ENCODE results near the gene TREX2. TPM values are rescaled to one million over a fixed set of nuclear protein-coding genes. Genes with fewer than 3 reads are reported as not detected.

The TREX2 gene
- polyA plus RNA-seq, 1 of the 3 experiments (the other 2 are of a cell fraction) = 0.76 TPM

DNA sequence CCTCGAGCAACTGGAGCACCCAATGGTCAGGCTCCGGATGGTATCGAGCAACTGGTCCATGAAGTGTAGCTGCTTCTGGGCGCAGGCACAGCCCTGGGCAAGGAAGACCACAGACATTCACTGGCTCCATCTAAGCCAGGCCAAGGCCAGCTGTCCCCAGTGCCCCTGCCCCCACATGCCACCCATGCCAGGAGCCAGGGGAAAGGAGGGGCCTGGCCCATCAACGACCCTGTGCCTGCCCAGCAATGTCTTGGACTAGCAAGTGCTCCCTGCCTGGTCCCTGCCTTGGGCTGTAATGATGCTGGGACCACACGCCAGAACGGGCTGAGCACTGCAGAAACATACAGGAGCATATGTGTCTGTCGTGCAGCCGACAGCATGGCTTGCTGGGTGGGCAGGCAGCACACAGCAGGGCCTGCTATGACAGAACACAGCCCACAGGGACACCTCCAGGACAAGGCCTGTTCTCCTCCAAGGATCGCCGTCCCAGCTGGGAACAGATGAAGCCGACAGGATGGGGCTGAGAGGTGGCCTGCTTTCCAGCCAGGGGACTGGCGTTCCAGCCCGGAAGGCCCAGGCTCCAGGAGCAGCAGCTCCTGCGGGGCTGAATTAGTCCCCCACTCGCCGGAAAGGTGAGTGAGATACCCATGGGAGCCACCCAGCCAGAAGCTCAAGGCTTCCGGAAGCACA is 11.4 kb upstream of the TREX2 start:
- Histone ChIP-seq H3K36me3 (replicated peaks in 1 of 2; ENCODE audit: control insufficient read depth in 1 of 2, insufficient read depth in 2 of 2, low read length in 1 of 2) (peaks cover 0 to 3% of the 10 kb centered on the region in 2 experiments), H3K4me2 (no peak overlapping the region), H2AFZ (ENCODE audit: low read depth) (no peak overlapping the region), H3K27me3 (ENCODE audit: insufficient read depth) (0 out of 2 replicates have a peak, but pooled peaks cover 4% of the 10 kb centered on the region), H4K20me1 (ENCODE audit: insufficient read depth) (no peaks in the 10 kb centered on the region), H3K4me1 (ENCODE audit: control insufficient read depth in 1 of 2, insufficient read depth in 2 of 2, low read depth in 1 of 2, low read length in 1 of 2) (peaks cover 0 to 19% of the 10 kb centered on the region in 2 experiments; a peak in 1 of 4 replicates), H3K9ac (no peak overlapping the region), H3K9me3 (no peaks in the 10 kb centered on the region), H3K27ac (ENCODE audit: low read depth in 2 of 2, low read length in 1 of 2) (no peak overlapping the region; a peak in 1 of 4 replicates), H3K4me3 (ENCODE audit: low read depth in 2 of 2, low read length in 1 of 2) (no peak overlapping the region), H3F3A (replicated peaks; ENCODE audit: insufficient read depth) (peaks cover 3% of the 10 kb centered on the region), H3K79me2 (ENCODE audit: insufficient read depth) (no peaks in the 10 kb centered on the region), H3K9me2 (no peaks in the 10 kb centered on the region)
- POLR2A ChIA-PET = no interaction called here
- TF ChIP-seq, protein P1, sequence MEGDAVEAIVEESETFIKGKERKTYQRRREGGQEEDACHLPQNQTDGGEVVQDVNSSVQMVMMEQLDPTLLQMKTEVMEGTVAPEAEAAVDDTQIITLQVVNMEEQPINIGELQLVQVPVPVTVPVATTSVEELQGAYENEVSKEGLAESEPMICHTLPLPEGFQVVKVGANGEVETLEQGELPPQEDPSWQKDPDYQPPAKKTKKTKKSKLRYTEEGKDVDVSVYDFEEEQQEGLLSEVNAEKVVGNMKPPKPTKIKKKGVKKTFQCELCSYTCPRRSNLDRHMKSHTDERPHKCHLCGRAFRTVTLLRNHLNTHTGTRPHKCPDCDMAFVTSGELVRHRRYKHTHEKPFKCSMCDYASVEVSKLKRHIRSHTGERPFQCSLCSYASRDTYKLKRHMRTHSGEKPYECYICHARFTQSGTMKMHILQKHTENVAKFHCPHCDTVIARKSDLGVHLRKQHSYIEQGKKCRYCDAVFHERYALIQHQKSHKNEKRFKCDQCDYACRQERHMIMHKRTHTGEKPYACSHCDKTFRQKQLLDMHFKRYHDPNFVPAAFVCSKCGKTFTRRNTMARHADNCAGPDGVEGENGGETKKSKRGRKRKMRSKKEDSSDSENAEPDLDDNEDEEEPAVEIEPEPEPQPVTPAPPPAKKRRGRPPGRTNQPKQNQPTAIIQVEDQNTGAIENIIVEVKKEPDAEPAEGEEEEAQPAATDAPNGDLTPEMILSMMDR (IDR thresholded peaks at IDR 0.05) = no peak
- TF ChIP-seq, protein P2, sequence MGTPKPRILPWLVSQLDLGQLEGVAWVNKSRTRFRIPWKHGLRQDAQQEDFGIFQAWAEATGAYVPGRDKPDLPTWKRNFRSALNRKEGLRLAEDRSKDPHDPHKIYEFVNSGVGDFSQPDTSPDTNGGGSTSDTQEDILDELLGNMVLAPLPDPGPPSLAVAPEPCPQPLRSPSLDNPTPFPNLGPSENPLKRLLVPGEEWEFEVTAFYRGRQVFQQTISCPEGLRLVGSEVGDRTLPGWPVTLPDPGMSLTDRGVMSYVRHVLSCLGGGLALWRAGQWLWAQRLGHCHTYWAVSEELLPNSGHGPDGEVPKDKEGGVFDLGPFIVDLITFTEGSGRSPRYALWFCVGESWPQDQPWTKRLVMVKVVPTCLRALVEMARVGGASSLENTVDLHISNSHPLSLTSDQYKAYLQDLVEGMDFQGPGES (IDR thresholded peaks at IDR 0.05; ENCODE audit: low read depth, low read length) = no peak
- TF ChIP-seq MXI1 (IDR thresholded peaks at IDR 0.05; ENCODE audit: low read depth, low read length) = no peak
- TF ChIP-seq, protein P3, sequence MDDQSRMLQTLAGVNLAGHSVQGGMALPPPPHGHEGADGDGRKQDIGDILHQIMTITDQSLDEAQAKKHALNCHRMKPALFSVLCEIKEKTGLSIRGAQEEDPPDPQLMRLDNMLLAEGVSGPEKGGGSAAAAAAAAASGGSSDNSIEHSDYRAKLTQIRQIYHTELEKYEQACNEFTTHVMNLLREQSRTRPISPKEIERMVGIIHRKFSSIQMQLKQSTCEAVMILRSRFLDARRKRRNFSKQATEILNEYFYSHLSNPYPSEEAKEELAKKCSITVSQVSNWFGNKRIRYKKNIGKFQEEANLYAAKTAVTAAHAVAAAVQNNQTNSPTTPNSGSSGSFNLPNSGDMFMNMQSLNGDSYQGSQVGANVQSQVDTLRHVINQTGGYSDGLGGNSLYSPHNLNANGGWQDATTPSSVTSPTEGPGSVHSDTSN (IDR thresholded peaks at IDR 0.05) = no peak
- TF ChIP-seq GABPA (IDR thresholded peaks at IDR 0.05; ENCODE audit: low read depth) = no peak
- no peak for TF ChIP-seq FOXJ3 (CRISPR knock-in tag; IDR thresholded peaks at IDR 0.05)
- TF ChIP-seq SMC3 (IDR thresholded peaks at IDR 0.05; ENCODE audit: low read depth, low read length) = no peak
- no peak for TF ChIP-seq RFX5 (IDR thresholded peaks at IDR 0.05; ENCODE audit: low read length)
- TF ChIP-seq, protein P4, sequence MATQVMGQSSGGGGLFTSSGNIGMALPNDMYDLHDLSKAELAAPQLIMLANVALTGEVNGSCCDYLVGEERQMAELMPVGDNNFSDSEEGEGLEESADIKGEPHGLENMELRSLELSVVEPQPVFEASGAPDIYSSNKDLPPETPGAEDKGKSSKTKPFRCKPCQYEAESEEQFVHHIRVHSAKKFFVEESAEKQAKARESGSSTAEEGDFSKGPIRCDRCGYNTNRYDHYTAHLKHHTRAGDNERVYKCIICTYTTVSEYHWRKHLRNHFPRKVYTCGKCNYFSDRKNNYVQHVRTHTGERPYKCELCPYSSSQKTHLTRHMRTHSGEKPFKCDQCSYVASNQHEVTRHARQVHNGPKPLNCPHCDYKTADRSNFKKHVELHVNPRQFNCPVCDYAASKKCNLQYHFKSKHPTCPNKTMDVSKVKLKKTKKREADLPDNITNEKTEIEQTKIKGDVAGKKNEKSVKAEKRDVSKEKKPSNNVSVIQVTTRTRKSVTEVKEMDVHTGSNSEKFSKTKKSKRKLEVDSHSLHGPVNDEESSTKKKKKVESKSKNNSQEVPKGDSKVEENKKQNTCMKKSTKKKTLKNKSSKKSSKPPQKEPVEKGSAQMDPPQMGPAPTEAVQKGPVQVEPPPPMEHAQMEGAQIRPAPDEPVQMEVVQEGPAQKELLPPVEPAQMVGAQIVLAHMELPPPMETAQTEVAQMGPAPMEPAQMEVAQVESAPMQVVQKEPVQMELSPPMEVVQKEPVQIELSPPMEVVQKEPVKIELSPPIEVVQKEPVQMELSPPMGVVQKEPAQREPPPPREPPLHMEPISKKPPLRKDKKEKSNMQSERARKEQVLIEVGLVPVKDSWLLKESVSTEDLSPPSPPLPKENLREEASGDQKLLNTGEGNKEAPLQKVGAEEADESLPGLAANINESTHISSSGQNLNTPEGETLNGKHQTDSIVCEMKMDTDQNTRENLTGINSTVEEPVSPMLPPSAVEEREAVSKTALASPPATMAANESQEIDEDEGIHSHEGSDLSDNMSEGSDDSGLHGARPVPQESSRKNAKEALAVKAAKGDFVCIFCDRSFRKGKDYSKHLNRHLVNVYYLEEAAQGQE (IDR thresholded peaks at IDR 0.05; ENCODE audit: low read depth, low read length) = no peak
- TF ChIP-seq MEF2A (IDR thresholded peaks at IDR 0.05; ENCODE audit: borderline replicate concordance, low read depth) = no peak
- TF ChIP-seq CHD2 (IDR thresholded peaks at IDR 0.05; ENCODE audit: low read length, partially characterized antibody) = no peak
- TF ChIP-seq, protein P5, sequence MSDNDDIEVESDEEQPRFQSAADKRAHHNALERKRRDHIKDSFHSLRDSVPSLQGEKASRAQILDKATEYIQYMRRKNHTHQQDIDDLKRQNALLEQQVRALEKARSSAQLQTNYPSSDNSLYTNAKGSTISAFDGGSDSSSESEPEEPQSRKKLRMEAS (IDR thresholded peaks at IDR 0.05; ENCODE audit: low read depth) = no peak
- no peak for TF ChIP-seq SIN3A (IDR thresholded peaks at IDR 0.05; ENCODE audit: borderline replicate concordance, low read depth, low read length)
- TF ChIP-seq TEAD4 (IDR thresholded peaks at IDR 0.05; ENCODE audit: borderline replicate concordance, insufficient read depth) = no peak
- TF ChIP-seq FOSL2 (IDR thresholded peaks at IDR 0.05; ENCODE audit: borderline replicate concordance, low read depth) = no peak
- TF ChIP-seq, protein P6, sequence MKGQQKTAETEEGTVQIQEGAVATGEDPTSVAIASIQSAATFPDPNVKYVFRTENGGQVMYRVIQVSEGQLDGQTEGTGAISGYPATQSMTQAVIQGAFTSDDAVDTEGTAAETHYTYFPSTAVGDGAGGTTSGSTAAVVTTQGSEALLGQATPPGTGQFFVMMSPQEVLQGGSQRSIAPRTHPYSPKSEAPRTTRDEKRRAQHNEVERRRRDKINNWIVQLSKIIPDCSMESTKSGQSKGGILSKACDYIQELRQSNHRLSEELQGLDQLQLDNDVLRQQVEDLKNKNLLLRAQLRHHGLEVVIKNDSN (IDR thresholded peaks at IDR 0.05; ENCODE audit: borderline replicate concordance, low read depth) = no peak
- no peak for TF ChIP-seq JUND (IDR thresholded peaks at IDR 0.05)
- TF ChIP-seq RXRA (IDR thresholded peaks at IDR 0.05; ENCODE audit: borderline replicate concordance, low read depth) = no peak
- CTCF ChIA-PET = interaction anchor here (1.4 to 4.3 kb wide), 3 partner anchors 11 to 50 kb away, joined by 6 to 26 read pairs (median 6); partner anchors contain the start of gene HAUS7
- 36% methylated on average over 9 of the region's 18 CpGs for WGBS (ENCODE audit: low lambda C conversion rate)
- DNase-seq = no peak
